Measurements from ENCODE around the gene NSUN5.
"Not testable (repeated sequence)": the region's sequence is repeated elsewhere in the genome, so short reads cannot be mapped to it uniquely, and the experiment has no call there.

The NSUN5 gene

GRCh38 chr7:73308665-73309214, at the start of gene NSUN5:
TSS of gene NSUN5 (minus strand) at chr7:73308826. CDS start at chr7:73308790, 36 bp downstream.
- peak; percentile 10 to 87 (median 65) for DNase-seq

DNA sequence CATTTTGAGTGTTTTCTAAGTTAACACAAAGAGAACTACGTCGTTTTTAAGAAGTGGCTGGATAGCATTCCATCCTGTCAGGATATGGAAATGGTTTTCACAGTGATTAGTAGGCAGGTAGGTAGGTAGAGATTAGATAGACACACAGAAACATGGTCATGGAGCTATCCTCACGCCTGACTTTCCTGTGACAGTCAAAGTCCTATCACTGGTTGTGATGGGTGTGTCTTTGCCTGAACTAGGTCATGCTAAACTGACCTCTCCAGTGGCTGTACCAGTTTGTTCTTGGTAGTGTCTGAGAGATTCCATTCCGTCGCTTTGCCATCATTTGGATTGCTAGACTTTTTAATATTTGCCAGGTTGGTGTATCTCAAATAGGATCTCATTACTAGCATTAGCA, 47.5 kb upstream of the NSUN5 start:
- no peak for DNase-seq

- no peak for DNase-seq
Observed at GRCh38 chr7:73354821-73355220, 46.2 kb upstream of the NSUN5 start.

- DNase-seq, result no peak
Observed at GRCh38 chr7:73354196-73354595, 45.6 kb upstream of the NSUN5 start.

DNA sequence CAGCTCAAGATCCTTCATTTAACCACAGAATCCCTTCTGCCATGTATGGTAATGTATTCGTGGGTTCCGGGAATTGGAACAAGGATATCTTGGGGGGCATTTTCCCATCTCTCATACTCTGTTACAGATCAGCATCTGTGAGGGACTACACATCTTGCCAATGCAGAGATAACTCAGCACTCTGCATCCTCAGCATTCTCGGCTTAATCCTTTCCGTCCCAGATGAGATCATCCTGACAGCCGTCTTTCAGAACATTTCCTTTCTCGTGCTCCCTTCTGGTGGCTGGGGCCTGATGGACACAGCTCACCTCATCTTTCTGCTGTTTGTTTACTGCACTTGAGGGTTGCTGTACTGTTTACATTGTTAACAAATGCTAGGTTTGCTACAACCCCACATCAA, 44.6 kb upstream of the NSUN5 start:
- DNase-seq, result no peak

DNA sequence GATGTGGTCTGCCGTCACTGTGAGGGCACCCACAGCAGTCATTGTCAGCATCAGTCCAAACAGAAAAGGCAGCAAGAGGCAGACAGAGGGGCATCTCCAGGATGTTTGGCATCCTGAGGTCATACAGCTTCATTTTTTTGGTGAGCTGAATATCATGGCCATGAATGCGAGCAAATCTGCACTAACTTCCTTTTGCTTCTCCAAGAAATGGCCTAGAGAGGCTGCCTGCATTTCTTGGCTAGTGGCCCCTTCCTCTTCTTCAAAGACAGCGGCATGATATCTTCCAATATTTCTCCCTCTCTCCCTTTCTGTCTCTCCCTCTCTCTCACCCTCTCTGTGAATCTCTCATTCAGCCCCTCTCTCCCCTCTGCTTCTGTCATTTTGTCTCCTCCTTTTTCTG, 44.2 kb upstream of the NSUN5 start:
- no peak for DNase-seq

DNA sequence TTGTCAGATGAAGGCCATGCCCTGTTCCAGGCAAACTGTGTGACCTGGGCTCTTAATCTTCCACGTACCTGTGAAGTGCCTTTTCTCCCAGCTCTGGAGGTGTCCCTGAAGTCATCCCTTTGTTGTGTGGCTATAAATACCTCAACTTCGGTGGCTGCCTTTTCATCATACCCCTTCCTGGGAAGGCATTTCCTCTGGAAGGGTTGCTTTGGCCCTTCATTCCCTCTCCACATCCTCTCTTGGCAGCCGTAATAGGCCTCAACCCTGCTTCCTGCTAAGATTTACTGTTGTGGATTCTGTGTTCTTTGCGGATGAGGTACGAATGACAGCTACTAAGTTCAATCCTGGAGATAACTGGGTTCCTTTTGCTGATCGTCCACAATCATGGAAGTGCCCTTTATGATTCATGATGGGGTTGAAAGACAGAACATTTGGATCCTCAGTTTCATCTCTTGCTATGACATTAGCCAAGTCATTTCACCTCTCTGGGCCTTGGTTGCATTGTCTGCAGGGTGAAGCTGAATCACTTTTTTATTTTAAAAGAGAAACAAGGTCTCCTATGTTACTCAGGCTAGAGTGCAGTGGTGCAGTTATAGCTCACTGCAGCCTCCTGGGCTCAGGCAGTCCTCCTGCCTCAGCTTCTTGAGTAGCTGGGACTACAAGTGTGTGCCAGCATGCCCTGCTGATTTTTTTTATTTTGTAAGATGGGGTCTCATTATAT, 43.0 kb upstream of the NSUN5 start:
- DNase-seq, result no peak

- no peak for DNase-seq
Observed at GRCh38 chr7:73350306-73351068, 41.9 kb upstream of the NSUN5 start.

- no peak for DNase-seq
Observed at GRCh38 chr7:73349763-73350162, 41.1 kb upstream of the NSUN5 start.

- DNase-seq, result no peak
Observed at GRCh38 chr7:73345951-73346350, 37.3 kb upstream of the NSUN5 start.

DNA sequence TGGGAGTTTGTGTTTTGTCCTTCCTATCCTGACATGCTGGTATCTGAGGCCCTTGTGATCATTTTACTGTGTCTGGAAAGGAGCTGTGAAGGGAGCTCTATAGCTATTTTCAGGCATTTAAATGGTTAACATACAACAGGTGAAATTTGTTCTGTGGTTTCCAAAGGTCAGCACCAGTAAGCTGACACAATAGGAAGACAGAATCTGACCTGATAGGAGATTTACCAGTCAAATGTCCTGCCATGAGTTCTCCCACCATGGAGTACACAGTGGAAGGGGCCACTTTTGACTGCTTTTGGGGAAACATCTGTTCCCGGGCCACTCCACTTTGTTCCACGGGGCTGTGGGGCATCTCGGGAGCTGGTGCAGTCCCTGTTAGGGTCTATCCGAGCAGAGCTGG, 36.9 kb upstream of the NSUN5 start:
- no peak for DNase-seq

- peak in 1 of 51 donors; percentile 8 for DNase-seq
Observed at GRCh38 chr7:73343671-73344380, 35.2 kb upstream of the NSUN5 start.

DNA sequence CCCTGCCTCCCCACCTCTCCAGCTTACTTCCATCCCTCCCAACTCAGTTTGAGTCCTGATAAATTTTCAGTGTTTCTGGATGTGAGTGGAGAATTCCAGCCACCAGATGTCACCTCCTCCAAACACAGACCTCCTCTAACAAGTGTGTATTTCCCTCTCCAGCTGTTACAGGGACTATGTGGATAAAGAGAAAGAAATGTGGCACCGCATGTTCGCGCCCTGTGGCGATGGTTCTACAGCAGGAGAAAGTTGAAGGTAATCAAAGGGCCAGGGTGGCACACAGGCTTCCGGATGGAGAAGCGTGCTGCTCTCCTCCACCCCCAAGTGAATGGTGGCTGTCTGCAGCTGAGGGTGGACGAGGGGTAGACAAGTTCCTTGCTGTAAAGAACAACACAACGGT, 34.0 kb upstream of the NSUN5 start:
- DNase-seq, result peak in 15 of 51 donors; percentile 6 to 27 (median 16)

GRCh38 chr7:73341877-73342276, 33.3 kb upstream of the NSUN5 start:
- no peak for DNase-seq

DNA sequence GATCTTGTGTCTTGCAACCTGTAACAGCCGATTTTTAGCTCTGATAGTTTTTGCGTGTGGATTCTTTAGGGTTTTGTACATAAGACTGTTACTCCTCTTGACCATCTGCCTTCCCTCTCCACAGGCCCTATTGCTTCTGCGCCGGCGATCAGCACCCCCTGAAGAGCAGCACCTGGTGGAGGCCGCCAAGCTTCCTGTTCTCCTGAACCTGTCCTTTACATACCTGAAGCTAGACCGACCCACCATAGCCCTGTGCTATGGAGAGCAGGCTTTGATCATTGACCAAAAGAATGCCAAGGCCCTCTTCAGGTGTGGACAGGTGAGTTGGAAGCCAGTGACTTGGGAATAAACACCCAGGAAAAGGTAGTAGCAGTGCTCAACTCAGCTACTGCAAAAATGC, 31.9 kb upstream of the NSUN5 start:
- no peak for DNase-seq

DNA sequence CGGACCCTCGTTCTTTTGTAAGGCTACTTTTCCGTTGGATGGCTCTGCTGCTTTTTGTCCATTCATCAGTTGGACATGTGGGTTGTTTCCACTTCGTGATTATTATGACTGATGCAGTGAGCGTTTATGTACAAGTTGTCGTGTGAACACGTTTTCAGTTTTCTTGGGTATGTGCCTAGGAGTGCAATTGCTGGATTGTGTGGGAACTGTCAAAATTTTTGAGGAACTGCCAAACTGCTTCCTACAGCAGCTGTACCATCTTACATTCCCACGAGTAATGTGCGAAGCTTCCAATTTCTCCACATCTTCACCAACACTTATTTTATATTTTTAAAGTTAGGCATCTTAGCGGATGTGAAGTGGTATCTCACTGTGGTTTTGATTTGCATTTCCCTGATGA, 29.7 kb upstream of the NSUN5 start:
- DNase-seq, result no peak

- no peak for DNase-seq
Observed at GRCh38 chr7:73332447-73332846, 23.8 kb upstream of the NSUN5 start.

DNA sequence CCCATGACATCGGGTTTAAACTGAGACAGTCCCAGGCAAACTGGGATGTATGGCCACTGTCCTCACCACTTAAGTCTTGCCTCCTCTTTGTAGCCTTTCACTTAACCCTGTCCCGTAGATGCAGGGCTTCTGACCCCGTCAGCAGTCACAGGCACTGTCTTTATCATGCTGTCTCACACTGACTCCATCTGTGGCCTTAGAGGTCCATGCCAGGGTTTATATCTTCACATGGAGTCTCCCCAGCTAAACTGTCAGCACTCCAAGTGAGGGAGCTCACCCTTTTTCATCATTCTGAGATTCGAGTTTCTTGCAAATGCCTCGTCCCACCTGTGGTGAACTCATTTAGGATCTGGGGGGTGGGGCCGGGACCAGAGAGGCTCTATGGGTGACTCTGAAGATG, 22.1 kb upstream of the NSUN5 start:
- no peak for DNase-seq

DNA sequence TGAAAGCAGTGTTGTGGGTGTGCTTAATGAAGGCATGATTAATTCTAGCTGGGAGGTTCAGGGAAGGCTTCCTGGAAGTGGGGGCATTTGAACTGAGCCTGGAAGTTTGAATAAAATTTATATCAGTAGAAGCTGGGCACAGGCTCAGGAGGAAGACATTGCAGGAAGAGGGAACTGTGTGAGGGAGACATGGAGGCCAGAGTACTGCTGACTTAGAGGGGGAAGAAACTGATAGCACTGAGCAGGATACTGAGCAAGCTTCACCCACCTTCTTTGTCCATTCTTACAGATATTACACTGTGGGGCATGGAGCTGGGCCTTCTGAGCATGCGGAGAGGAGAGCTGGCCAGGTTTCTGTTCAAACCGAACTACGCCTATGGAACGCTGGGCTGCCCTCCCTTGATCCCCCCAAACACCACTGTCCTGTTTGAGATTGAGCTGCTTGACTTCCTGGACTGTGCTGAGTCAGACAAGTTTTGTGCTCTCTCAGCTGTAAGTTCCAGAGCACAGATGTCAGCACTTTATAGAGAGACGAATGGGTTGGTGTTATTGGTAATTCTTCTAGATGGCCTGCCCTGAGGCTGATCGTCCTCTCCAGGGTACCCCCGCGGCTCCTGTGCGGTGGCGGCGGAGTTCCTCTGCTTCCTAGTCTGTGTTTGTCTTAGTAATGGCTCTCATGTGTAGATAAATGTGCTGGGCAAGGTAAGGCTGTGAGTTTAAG, 21.4 kb upstream of the NSUN5 start:
- no peak for DNase-seq

DNA sequence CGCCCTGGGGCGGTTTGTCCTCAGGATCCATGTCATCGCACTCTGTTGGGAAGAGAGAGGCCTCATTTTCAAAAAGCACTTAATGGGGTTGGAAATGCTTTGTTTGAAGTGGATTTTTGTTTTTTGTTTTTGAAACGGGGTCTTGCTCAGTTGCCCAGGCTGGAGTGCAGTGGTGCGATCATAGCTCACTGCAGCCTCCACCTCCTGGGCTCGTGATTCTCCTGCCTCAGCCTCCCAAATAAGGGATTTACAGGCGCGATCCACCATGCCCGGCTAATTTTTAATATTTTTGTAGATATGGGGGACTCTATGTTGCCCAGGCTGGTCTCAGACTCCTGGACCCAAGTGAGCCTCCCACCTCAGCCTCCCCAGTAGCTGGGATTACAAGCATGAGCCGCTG, 20.1 kb upstream of the NSUN5 start:
- DNase-seq, result no peak

DNA sequence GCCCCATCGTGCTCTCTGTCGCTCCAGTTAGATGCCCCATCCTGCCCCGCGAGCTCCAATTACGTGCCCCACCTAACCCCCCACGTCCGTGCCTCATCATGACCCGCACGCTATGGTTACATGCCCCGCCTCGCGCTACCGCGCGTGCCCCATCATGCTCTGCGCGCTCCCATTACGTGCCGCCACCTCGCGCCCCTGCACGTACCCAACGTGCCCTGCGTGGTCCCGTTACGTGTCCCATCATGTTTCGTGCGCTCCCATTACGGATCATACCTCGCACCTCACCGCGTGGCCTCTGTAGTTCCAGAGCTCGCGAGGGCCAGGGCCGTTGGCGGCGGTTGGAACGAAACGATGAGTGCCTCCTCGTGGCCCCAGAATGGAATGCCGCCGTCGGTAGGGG, 19.3 kb upstream of the NSUN5 start, which contains the start of the genes FKBP6 and TRIM50:
Gene FKBP6 (plus strand): TSS at position 240 of the 400 bp plus-strand sequence. CDS start 268 bp downstream, outside the sequence.
Gene TRIM50 (minus strand): TSS at position 161 of the 400 bp plus-strand sequence. CDS start 3,295 bp downstream, outside the sequence.
- not testable (repeated sequence) for DNase-seq
